ENCODE results near the gene UBE2E3.
"Not testable (repeated sequence)": the region's sequence is repeated elsewhere in the genome, so short reads cannot be mapped to it uniquely, and the experiment has no call there.

The UBE2E3 gene

GRCh38 chr2:181037922-181038321, 57.5 kb downstream of the UBE2E3 start:
- no peak for DNase-seq

DNA sequence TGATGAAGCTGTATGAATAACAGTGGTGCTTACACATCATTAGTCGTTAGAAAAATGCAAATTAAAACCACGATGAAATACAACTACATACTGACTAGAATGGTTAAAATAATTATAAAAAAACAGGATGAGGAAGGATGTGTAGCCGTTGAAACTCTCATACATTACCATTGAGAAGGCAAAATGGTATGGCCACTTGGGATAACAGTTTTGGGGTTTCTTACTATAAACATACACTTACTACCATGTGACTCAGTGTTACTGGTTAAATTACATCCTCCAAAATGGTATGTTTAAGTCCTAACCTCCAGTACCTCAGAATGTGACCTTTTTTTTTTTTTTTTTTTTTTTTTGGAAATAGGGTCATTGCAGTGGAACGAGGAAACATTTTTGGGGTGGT, 58.4 kb downstream of the UBE2E3 start:
- DNase-seq, result no peak

GRCh38 chr2:181040839-181041238, 60.4 kb downstream of the UBE2E3 start:
- DNase-seq, result not testable (repeated sequence)

GRCh38 chr2:181041661-181042060, 61.3 kb downstream of the UBE2E3 start:
- no peak for DNase-seq

DNA sequence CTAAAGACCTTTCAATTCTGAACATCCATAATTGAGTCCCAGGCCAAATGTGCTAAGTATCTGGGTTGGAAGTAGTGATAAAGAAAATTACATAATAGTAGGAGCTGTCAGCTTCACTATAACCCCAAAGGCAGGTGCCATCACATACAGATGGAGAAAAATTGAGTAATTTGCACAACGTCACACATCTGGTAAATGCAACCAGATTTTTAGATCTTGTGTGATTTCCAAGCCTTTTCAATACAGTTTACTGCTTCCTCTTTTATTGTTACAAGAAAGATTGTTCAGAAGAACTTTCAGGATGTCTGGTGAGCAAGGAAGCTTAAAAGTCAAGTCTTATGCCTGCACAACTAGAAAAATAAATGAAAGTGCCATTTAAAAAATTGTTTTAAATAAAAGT, 62.3 kb downstream of the UBE2E3 start:
- DNase-seq, result no peak

DNA sequence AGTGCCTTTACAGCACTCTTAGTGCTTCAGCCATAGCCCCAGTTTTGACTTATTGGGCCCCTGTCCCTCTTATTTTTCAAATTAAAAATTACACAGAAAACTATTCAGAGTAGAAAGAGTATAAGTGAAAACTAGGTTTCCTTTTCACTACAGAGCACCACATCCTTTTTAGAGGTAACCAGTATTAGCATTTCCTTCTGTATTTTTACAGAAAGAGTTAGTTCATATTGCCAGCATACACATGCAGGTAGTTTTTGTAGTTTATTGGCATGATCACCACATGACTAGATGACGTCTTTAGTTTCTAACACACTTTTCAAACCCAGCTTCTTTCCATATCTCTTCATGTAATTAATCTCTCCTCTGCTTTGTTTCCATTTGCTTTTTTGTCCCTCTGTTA, 66.4 kb downstream of the UBE2E3 start:
- no peak for DNase-seq

DNA sequence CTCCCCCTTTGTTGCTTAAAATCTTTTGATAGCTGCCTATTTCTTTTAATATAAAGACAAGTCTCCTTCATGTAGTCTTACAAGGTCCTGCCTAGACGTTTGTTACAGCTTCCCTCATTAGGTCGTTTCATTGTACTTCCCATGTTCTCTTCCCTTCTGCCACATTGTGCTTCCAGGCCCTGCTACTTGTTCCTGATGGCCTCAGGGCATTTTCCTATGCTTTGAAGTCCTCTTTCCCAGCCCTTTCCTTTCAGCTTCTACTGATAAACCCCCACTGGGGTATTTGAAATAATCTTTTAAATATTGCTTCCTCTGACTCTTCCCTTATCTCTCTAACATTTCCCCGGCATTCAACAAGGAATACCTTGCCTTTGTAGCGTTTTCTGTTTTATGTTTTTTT, 67.4 kb downstream of the UBE2E3 start:
- no peak for DNase-seq

DNA sequence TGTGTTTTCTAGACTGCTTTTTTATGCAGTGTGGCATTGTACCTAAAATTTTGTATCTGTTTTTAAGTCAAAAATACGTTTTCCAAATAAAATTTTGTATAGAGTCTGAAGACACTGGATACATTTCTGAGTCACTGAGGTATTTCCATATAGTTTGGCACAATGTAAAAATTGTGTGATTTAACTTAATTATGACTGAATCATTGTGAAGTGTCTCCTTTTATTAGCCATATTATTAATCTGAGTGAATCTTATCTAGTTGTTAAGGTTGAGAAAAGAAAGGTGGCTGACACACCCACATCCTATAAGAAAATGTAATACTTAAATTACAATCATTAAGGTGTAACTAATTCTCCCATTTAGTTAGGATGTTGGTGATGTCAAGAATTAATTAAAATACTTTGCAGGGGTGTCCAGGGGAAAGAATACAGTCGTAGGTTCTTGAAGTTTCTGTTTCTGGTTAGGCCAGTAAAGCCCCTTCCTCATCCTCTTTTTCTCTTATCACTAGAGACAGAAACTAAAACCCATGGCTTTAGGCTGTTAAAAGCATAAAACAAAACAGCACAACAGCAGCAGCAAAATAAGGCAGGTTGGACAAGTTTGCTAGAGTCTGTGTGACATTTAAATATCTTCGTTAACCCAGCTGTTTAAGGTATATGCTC, 71.6 kb downstream of the UBE2E3 start:
- DNase-seq, result no peak

- no peak for DNase-seq
These were observed 72.1 kb downstream of the UBE2E3 start for GRCh38 chr2:181052523-181052891.

DNA sequence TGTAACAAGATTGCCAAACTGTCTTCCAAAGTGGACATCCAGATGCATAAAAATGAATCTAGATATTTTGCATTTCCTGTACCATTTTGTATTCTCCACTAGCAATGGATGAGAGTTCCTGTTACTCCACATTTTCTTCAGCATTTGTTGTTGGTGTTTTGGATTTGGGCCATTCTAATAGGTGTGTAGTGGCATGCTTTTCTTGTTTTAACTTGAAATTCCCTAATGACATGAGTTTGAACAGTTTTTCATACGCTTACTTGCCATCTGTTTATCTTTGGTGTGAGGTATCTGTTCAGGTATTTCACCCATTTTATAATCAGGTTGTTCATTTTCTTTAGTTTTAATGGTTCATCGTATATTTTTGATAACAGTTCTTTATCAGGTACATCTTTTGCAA, 73.9 kb downstream of the UBE2E3 start:
- no peak for DNase-seq

DNA sequence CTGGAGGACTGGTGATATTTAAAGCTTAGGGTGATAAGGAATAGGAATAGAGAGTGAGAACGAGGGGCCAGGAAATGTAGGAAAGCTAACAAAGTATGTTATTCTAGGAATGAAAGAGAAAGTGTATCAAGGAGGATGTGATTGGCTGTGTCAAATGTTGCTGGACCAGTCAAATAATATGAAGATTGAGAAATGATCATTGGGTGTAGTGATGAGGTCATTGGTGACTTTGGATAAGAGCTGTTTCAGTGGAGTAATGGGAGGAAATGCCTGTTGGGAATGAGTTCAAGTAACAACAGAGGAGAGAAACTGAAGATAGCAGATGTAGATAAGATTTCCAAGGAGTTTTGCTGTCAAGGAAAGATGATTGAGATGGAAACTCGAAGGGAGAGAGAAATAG, 74.4 kb downstream of the UBE2E3 start:
- no peak for DNase-seq

- no peak for DNase-seq
These were observed 78.2 kb downstream of the UBE2E3 start for GRCh38 chr2:181058378-181059269.

GRCh38 chr2:181063696-181064095, 83.3 kb downstream of the UBE2E3 start:
- DNase-seq, result no peak

DNA sequence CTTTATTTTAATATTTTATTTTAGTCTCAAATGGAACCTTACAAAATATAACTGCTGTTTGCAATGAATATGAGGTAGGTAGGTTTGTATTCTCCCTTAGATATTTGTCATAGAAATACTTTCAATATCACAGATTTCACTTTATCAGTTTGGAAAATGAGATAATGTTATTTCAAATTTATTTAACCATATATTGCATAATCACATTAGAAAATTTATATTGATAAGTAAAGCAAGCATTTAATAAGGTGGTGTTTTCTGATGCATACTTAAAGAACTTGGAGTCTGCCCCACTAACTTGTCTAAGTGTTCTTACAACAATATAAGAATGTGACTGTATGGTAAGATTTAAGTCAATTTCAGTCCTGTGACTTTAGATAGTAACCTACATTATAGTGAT, 85.1 kb downstream of the UBE2E3 start:
- no peak for DNase-seq

DNA sequence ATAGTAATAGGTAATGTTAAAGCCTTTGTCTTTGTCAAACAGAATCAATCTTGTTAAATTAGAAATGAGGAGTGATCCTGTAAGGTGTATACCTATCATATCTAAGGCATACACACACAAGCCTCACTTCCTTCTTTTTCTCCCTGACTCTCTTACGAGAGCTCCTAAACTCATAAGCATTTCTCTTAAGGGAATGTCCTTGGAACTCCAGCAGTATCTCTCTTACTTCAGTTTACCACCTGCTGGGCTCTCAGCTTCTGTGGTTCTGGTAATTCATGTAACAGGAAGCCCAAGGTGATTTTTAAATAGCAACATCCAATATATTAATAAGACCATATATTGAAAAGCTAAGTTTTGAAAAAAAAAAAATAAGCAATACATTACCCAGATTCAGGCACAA, 85.9 kb downstream of the UBE2E3 start:
- no peak for DNase-seq

DNA sequence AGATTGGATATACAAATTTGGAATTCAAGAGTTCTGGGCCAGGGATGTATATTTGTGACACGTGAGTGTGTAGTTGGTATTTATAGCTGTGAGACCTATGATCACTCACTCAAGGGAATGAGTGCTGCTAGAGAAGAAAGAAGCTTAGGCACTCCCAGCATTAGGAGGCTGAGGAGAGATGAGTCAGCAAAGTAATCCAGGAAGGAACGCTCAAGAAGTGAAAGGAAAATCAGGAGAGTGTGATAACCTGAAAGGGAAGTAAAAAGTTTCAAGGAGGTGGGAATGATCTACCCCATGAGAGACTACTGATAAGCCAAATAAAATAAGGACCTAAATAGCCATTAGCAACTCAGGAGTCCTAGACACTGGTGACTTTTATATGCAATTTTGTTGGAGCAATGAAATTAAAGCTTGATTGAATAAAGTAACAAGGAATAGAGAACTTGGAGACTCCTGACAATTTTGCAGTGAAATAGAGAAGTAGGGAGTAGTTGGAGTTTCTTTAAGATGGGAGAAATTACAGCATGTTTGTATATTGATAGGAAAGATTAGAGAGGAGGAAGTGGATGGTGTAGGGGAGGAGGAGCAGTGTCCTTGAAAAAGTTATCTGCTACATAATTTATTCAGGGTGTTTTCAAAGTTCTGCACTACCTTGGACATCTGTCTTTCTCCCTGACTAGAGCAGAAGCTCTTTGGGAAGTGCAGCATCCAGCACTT, 89.9 kb downstream of the UBE2E3 start:
- no peak for DNase-seq

DNA sequence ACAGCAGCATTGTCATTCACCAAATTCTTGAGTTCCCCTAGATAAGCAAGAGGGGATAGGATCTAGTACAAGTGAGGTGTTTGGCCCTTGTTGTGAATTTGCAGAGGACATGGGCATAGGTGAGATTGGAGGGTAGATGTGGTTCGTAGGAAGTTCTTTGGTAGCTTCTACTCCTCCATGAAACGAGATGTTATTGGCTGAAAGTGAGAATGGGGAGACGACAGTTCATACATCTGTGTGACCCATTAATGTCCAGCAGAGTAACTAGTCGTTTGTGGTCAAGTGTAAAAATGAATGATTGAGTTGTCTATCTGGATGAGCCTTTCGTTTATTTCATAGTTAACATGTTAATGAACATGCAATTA, 90.4 kb downstream of the UBE2E3 start:
- DNase-seq, result no peak

GRCh38 chr2:181072486-181073235, 92.3 kb downstream of the UBE2E3 start:
- DNase-seq, result no peak

DNA sequence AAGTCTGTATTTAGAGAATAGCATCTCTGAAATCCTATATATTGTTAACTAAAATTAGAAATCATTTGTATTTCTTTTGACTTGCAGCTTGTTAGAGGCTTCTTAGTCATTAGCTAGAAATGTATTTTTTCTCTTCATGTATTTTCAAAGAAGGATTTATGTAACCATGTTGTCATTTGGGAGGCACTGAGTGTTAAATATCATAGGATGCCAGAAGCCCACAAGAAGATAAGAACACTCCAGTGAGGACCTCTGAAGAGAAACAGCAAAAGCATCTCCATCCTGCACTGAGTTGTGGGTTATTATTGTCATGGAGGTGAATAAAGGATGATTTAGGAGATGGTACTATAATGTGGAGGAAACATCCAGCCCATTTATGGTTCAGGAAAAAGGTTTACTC, 93.5 kb downstream of the UBE2E3 start:
- no peak for DNase-seq

DNA sequence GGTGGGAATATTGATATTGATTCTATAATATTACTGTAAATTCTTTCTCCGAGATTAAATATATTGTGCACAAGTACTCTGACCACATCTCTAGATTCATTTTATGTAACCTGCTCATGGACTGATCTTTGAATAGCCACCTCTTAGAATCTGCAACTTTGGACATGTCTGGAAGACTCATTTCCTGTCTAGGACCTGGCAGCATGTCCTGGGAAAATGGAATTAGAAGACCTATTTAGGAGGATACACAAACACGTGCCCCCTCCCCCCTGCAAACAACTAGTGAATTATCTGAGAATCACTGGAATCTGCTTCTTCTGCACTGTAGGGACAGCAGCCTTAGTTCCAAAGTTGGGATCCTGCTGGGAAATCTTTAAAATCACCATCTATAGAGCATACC, 94.1 kb downstream of the UBE2E3 start:
- no peak for DNase-seq

- no peak for DNase-seq
These were observed 96.3 kb downstream of the UBE2E3 start for GRCh38 chr2:181076658-181077057.

DNA sequence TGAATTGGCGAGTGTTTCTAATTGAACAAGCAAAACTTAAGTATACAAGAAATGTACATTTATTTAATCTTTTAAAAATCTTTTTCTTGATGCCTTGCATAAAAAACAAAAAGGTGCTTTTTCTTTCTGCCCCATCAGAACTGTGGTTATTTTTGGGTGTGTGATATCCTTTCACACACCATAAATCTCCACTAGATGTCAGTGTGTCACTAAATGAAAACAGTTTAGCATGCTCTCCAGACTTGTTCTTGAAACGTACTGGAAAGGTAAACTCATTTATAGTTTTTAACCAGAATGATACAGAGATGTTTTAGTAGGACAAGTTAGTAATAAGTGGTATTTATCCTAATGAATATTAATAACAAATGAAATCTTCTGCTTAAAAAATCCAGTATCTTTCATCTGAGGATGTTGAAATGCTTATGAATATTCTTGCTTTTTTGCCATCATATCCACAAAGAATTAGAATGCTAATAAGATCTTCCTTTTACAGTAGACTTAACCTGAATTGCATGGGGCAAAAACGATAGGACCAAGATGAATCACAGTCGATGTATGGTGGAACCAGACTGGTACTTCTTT, 96.8 kb downstream of the UBE2E3 start:
- DNase-seq, result no peak

GRCh38 chr2:181083140-181083539, 102.7 kb downstream of the UBE2E3 start:
- DNase-seq, result no peak

Measured in activated CD8-positive, alpha-beta memory T cell treated with anti-CD3 and anti-CD28 coated beads for 24 hours (primary cell).